ENCODE measurements around the gene HSFX3.
"Not testable (repeated sequence)": the region's sequence is repeated elsewhere in the genome, so short reads cannot be mapped to it uniquely, and the experiment has no call there.

- not testable (repeated sequence) for TF ChIP-seq CTCF (IDR thresholded peaks at IDR 0.05; ENCODE audit: insufficient read depth, low read length, poor library complexity, severe bottlenecking); EZH2phosphoT487 (conservative IDR thresholded peaks at IDR 0.05; ENCODE audit: low read length)
Measured at GRCh38 chrX:149537474-149537873, 12.2 kb downstream of the HSFX3 start.
